ENCODE results near the gene OLFML1.

- no peak for TF ChIP-seq YY1 (IDR thresholded peaks at IDR 0.05; ENCODE audit: low read depth, low read length)
- no peak for TF ChIP-seq ATF2 (IDR thresholded peaks at IDR 0.05; ENCODE audit: low read length)
- no peak for TF ChIP-seq CTCF (IDR thresholded peaks at IDR 0.05 in 2 of 3, conservative IDR thresholded peaks at IDR 0.05 in 1 of 3; ENCODE audit: control insufficient read depth in 2 of 3, extremely low read depth in 1 of 3, insufficient read depth in 1 of 3, low read depth in 3 of 3, low read length in 3 of 3)
- no peak for TF ChIP-seq RAD21 (IDR thresholded peaks at IDR 0.05; ENCODE audit: insufficient read depth, low read depth, low read length)
- no peak for TF ChIP-seq ZNF592 (IDR thresholded peaks at IDR 0.05)
- TF ChIP-seq JUND (IDR thresholded peaks at IDR 0.05; ENCODE audit: low read depth, low read length): no peak
- no peak for TF ChIP-seq ETV6 (conservative IDR thresholded peaks at IDR 0.05 in 1 of 2, IDR thresholded peaks at IDR 0.05 in 1 of 2; ENCODE audit: borderline replicate concordance in 1 of 2, low read depth in 1 of 2)
- no peak for TF ChIP-seq SIN3A (IDR thresholded peaks at IDR 0.05; ENCODE audit: low read depth, low read length)
- TF ChIP-seq SIX5 (IDR thresholded peaks at IDR 0.05; ENCODE audit: low read depth, low read length, severe bottlenecking): no peak
- TF ChIP-seq NFIC (IDR thresholded peaks at IDR 0.05; ENCODE audit: low read depth, low read length): no peak
- no peak for TF ChIP-seq FOXM1 (IDR thresholded peaks at IDR 0.05; ENCODE audit: low read depth, low read length)
These were observed 16.6 kb downstream of the OLFML1 start for GRCh38 chr11:7501894-7502293.
